SK-N-MC (cell line): Measurements from ENCODE around the gene SH3PXD2A.

Experiments used
- EZH2 ChIP-seq: fragments of 200-600 bp; sonication (generic); IDR thresholded peaks from one replicate; pipeline ENCODE4 v1.6.1; 2017; ENCODE audit warnings: antibody characterized with exemption
- POLR2AphosphoS5 ChIP-seq: IDR thresholded peaks from 2 replicates; pipeline ENCODE4 v1.6.1; 2012; ENCODE audit warnings: mild to moderate bottlenecking, low read depth, low read length, borderline replicate concordance

- TF ChIP-seq EZH2 (no peak), POLR2AphosphoS5 (no peak)
These were observed 127.8 kb downstream of the SH3PXD2A start for GRCh38 chr10:103727546-103727963.
